Aorta (tissue), 5 donors: ENCODE measurements around the gene TCF4. TPM values are rescaled to one million over a fixed set of nuclear protein-coding genes. Genes with fewer than 3 reads are reported as not detected.

ENCODE experiments used
- ATAC-seq: fragments of 200-7000 bp; cut with Tn5 transposase; one replicate; pipeline ENCODE4 v1.9.1; 2022; ENCODE audit warnings: moderate library complexity; ENCODE audit not compliant: low FRiP score
- DNase-seq, 2 donors: peaks; one replicate each; pipeline ENCODE4 v3.0.0-alpha.2; 2020
- H3K27ac ChIP-seq, 2 donors: one replicate each; pipeline ENCODE4 v1.5.1; 2013; ENCODE audit warnings: low read length in 2 of 2, mild to moderate bottlenecking in 2 of 2, moderate library complexity in 2 of 2, control low read depth in 1 of 2, inconsistent platforms in 1 of 2, low read depth in 1 of 2
- H3K27me3 ChIP-seq, 2 donors: one replicate each; pipeline ENCODE4 v1.6.1; 2013; ENCODE audit warnings: control low read depth in 1 of 2, low read length in 1 of 2, mild to moderate bottlenecking in 1 of 2, moderate library complexity in 1 of 2; ENCODE audit not compliant: insufficient read depth in 2 of 2, control insufficient read depth in 1 of 2
- H3K36me3 ChIP-seq, 2 donors: one replicate each; pipeline ENCODE4 v1.6.1; 2013; ENCODE audit warnings: control low read depth in 1 of 2, low read length in 1 of 2, mild to moderate bottlenecking in 1 of 2; ENCODE audit not compliant: insufficient read depth in 2 of 2, control insufficient read depth in 1 of 2
- H3K4me1 ChIP-seq, 2 donors: one replicate each; pipeline ENCODE4 v1.6.1; 2013; ENCODE audit warnings: low read length in 2 of 2, control low read depth in 1 of 2, mild to moderate bottlenecking in 1 of 2, moderate library complexity in 1 of 2; ENCODE audit not compliant: insufficient read depth in 2 of 2, control insufficient read depth in 1 of 2
- H3K4me3 ChIP-seq, 2 donors: one replicate each; pipeline ENCODE4 v1.5.1; 2013; ENCODE audit warnings: low read length in 2 of 2, control low read depth in 1 of 2, mild to moderate bottlenecking in 1 of 2
- H3K9me3 ChIP-seq: one replicate; pipeline ENCODE4 v1.6.1; 2013; ENCODE audit warnings: mild to moderate bottlenecking, low read length; ENCODE audit not compliant: control insufficient read depth
- WGBS, 2 donors: extraction: QIAGEN DNeasy Blood & Tissue Kit; methylation state at CpG; one replicate each; pipeline ENCODE4 v1.1.7; 2013; 5-methylcytosine and 5-hydroxymethylcytosine counted together
- intact Hi-C, 2 donors: fragments of 100-400 bp; cut with DNase I; formaldehyde crosslinking; loops; one replicate each; pipeline versions ENCODE4 v1.14.2 to v1.15.0; 2022
- polyA plus RNA-seq, 2 donors: library from polyadenylated mRNA; stranded (reverse); fragments of 200-250 nt; gene quantifications; one replicate each; pipeline ENCODE4 v1.2.3, GENCODE V29; 2013
- total RNA-seq, 2 donors: library from RNA; stranded (reverse); fragmentation: NEBNext Ultra II Directional; extraction: Animal tissue kit (Norgen Biotek cat#: 25700); gene quantifications; one replicate each; pipeline ENCODE4 v1.2.1, GENCODE V29; 2021
- donor health status: healthy with polysubstance abuse.
- donor health status: Bipolar disorder and iron deficiency.
- donor health status: DM: no; HTN: no; CAD: no.
- donor health status: DM: no; HTN: no; CAD: no.
- donor health status: DM: yes; HTN: yes; CAD: no.

Gene TCF4
- total and polyA plus RNA-seq, 4 donors = 11.8 to 297 (median 75.0) TPM

- WGBS, 2 donors = 57 to 70% methylated on average over 5 of the region's 5 CpGs
- Histone ChIP-seq H3K27ac (no peak overlapping the region), H3K9me3 (no peaks in the 10 kb centered on the region), H3K36me3 (peaks cover 3 to 9% of the 10 kb centered on the region in 2 donors), H3K27me3 (no peaks in the 10 kb centered on the region), H3K4me1 (peaks cover 0 to 1% of the 10 kb centered on the region in 2 donors), H3K4me3 (no peak overlapping the region)
- DNase-seq (peak in 1 of 2 donors; percentile 50), ATAC-seq (peak; percentile 65)
- intact Hi-C loops = no loop called here
Measured at GRCh38 chr18:55275039-55275901, 312.7 kb downstream of the TCF4 start.

DNA sequence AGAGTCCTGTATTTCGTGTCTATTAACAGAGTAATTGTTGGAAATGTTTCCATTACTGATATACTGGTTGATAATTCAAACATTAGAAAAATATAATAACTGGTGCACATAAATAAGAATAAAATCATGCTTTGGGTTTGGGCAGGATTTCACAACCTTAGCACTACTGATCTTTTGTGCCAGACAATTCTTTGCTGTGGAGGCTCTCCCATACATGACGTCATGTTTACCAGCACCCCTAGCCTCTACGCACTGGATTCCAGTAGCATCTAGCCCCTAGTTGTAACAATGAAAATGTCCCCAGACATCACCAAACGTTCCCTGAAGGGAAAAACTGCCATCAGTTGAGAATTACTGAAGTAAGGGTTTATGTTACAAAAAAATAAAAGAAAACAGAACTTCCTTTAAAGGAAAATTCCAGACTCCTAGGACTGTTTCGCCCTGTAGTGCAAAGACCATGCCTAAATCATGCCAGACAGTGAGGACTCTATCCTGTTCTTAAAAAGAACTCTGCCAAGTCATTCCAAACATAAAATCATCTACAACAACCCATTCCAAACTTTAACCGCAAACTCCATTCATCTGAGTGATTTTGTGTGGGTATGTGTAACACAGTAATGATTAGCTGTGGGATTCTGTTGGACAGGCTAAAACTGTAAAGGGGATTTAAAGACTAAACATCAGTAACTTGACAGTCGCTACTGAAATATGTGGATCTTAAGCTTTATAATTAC, 315.3 kb downstream of the TCF4 start:
- 21 to 26% methylated on average over 7 of the region's 7 CpGs for WGBS, 2 donors
- intact Hi-C loops = no loop called here
- Histone ChIP-seq H3K36me3 (peaks cover 6 to 7% of the 10 kb centered on the region in 2 donors), H3K4me3 (no peak overlapping the region), H3K27ac (no peak overlapping the region), H3K27me3 (no peaks in the 10 kb centered on the region), H3K4me1 (peaks cover 0 to 1% of the 10 kb centered on the region in 2 donors), H3K9me3 (peaks cover 1% of the 10 kb centered on the region)
- DNase-seq (no peak), ATAC-seq (peak; percentile 81)

GRCh38 chr18:55269622-55270021, 318.4 kb downstream of the TCF4 start:
- no peak for ATAC-seq
- whole genome bisulfite sequencing, 2 donors = 89 to 90% methylated on average over 5 of the region's 5 CpGs
- no peak overlapping the region for H3K4me3 ChIP-seq
- H3K27ac ChIP-seq = no peak overlapping the region
- H3K36me3 ChIP-seq = peaks cover 1 to 9% of the 10 kb centered on the region in 2 donors
- no peak for DNase-seq
- H3K4me1 ChIP-seq = peaks cover 0 to 4% of the 10 kb centered on the region in 2 donors
- no peaks in the 10 kb centered on the region for H3K27me3 ChIP-seq
- H3K9me3 ChIP-seq = peaks cover 1% of the 10 kb centered on the region
- intact Hi-C loops = loop anchor here in 1 of 2 donors (5.0 kb wide), 1 partner anchor 48 kb away; no protein-coding TSS in a partner anchor

DNA sequence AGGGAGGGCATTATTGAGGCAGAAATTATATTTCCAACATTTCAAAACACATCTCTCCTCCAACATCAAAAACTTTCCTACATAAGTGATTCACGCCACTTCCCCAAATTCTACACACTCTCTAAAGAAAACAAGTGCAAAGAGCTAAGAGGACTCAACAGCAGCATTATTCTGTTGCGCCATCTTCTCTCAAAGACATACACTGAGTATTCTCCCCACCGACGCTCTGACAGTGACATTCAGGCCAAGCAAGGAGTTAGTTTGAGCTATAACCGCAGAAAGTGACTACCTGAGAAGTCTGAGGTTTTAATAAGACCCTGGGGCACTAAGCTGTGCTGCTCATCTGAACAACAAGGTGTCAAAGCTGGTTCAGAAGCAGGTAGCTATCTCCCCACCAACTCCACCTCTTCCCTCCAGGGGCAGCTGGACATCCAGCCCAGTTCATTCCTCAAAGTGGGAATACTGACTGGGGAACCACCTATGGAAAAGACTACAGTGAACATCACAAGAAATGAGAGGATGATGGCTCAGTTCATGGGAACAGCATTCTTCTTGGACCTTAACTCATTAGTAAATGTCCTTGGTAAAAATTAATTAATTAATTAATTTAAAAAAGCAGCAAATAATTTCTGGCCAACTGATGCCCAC, 319.2 kb downstream of the TCF4 start:
- Histone ChIP-seq H3K27me3 (no peaks in the 10 kb centered on the region), H3K9me3 (peaks cover 1% of the 10 kb centered on the region), H3K4me1 (peaks cover 0 to 5% of the 10 kb centered on the region in 2 donors), H3K27ac (no peak overlapping the region), H3K36me3 (peaks cover 0 to 9% of the 10 kb centered on the region in 2 donors), H3K4me3 (no peak overlapping the region)
- 96% methylated on average over 5 of the region's 5 CpGs for WGBS, 2 donors
- DNase-seq = no peak
- intact Hi-C loops = loop anchor here in 1 of 2 donors (5.0 kb wide), 1 partner anchor 49 kb away; no protein-coding TSS in a partner anchor
- no peak for ATAC-seq

GRCh38 chr18:55268151-55268601, 319.8 kb downstream of the TCF4 start:
- ATAC-seq = no peak
- DNase-seq = no peak
- intact Hi-C loops = loop anchor here in 1 of 2 donors (5.0 kb wide), 1 partner anchor 49 kb away; no protein-coding TSS in a partner anchor
- H3K27ac ChIP-seq = no peak overlapping the region
- H3K36me3 ChIP-seq = peaks cover 0 to 9% of the 10 kb centered on the region in 2 donors
- peaks cover 0 to 5% of the 10 kb centered on the region in 2 donors for H3K4me1 ChIP-seq
- H3K4me3 ChIP-seq = no peak overlapping the region
- peaks cover 1% of the 10 kb centered on the region for H3K9me3 ChIP-seq
- WGBS, 2 donors = 80 to 81% methylated on average over 3 of the region's 3 CpGs
- no peaks in the 10 kb centered on the region for H3K27me3 ChIP-seq

- Histone ChIP-seq H3K27ac (no peak overlapping the region), H3K36me3 (peaks cover 0 to 9% of the 10 kb centered on the region in 2 donors), H3K9me3 (peaks cover 1% of the 10 kb centered on the region), H3K27me3 (no peaks in the 10 kb centered on the region), H3K4me3 (no peak overlapping the region), H3K4me1 (peaks cover 0 to 4% of the 10 kb centered on the region in 2 donors)
- no peak for ATAC-seq
- no peak for DNase-seq
- intact Hi-C loops = loop anchor here in 1 of 2 donors (5.0 kb wide), 1 partner anchor 50 kb away; no protein-coding TSS in a partner anchor
- WGBS, 2 donors = 72 to 75% methylated on average over 6 of the region's 6 CpGs
Measured at GRCh38 chr18:55266981-55267380, 321.0 kb downstream of the TCF4 start.

DNA sequence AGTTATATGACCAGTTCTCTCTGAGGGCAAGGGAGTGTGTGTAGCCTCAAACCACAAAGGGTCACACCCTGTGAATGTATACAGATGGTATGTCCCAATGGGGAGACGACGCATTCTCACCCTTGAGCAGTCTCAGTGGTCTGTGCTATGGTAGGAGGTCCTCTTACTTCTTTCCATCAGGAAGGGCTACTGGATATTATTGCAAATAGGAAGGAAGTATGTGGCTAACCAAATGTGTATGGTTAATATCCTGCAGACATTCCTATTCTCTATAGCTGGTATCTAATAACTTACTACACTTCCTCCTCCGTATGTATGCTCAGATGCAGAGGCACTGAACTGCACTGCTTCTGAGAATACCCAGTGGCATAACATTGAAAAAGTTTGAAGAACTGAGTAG, 322.0 kb downstream of the TCF4 start:
- H3K27me3 ChIP-seq = no peaks in the 10 kb centered on the region
- peaks cover 0 to 9% of the 10 kb centered on the region in 2 donors for H3K36me3 ChIP-seq
- intact Hi-C loops = loop anchor here in 1 of 2 donors (5.0 kb wide), 1 partner anchor 51 kb away; no protein-coding TSS in a partner anchor
- peaks cover 0 to 4% of the 10 kb centered on the region in 2 donors for H3K4me1 ChIP-seq
- ATAC-seq (no peak), DNase-seq (no peak)
- H3K4me3 ChIP-seq = no peak overlapping the region
- no peak overlapping the region for H3K27ac ChIP-seq
- WGBS, 2 donors = 87 to 94% methylated on average over 3 of the region's 3 CpGs
- peaks cover 1% of the 10 kb centered on the region for H3K9me3 ChIP-seq

DNA sequence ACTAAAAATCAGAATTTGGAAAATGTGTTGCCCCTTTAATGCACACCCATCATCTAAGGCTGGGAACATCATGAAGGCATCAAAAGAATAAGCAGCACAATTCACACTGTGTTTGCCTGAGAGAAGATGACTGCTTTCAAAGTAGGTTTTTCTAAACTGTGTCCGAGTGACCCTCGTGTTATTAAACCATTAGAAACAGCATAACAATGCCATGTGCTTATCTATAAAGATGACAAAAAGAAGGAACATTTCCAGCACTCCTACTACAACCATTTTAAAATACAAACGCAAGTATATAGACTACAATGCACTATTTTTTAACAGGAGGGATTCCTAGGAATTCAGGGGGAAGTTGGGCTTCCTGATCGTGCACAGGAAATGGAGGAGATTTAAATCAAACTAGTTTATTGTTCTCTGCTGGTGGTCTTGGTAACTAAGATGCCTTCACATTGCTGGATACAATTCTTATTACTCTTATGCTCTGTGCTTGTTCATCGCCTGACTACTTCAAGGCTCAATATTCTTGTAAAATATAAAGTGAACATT, 322.8 kb downstream of the TCF4 start:
- 60 to 67% methylated on average over 5 of the region's 5 CpGs for WGBS, 2 donors
- Histone ChIP-seq H3K4me3 (no peak overlapping the region), H3K27me3 (no peaks in the 10 kb centered on the region), H3K27ac (peak overlapping the region in 1 of 2 donors; percentile 44), H3K9me3 (peaks cover 1% of the 10 kb centered on the region), H3K36me3 (peaks cover 1 to 9% of the 10 kb centered on the region in 2 donors), H3K4me1 (peaks cover 0 to 4% of the 10 kb centered on the region in 2 donors)
- intact Hi-C loops = loop anchor here in 1 of 2 donors (5.0 kb wide), 1 partner anchor 52 kb away; no protein-coding TSS in a partner anchor
- DNase-seq (no peak), ATAC-seq (no peak)
